AG10803 (cell line): ENCODE measurements around the gene HMG20B.

Experiments
- DNase-seq: peaks from one replicate; pipeline ENCODE4 v3.0.0; 2010; ENCODE audit warnings: low read depth
- H3K4me3 ChIP-seq: 2 replicates; pipeline ENCODE4 v1.5.1; 2011; ENCODE audit warnings: mild to moderate bottlenecking, low read length, control low read depth
- TF ChIP-seq, protein P1 (sequence below): conservative IDR thresholded peaks from 2 replicates; pipeline ENCODE4 v1.5.1; 2011; ENCODE audit warnings: mild to moderate bottlenecking, low read length, control low read depth, inconsistent platforms

Gene HMG20B

DNA sequence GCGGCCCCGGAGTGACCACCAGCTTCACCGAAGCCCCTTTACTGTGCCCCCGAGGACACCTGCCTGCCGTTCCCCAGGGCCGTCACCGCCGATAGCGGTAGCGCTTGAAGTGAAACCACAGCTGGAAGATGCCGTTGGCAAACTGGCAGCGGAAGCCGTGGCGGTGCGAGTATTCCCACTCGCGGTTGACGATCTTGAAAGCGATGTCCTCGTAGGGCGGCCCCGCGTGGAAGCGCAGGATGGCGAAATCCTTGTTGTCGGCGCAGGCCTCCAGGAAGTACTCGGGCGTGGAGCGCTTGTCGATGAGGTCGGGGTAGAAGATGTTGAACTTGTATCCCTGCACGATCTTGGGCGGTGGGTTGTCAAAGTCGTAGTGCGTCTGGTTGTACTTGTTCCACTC lies 39.1 kb downstream of the HMG20B start:
- no peak overlapping the region for H3K4me3 ChIP-seq
- DNase-seq: no peak
- TF ChIP-seq, protein P1, sequence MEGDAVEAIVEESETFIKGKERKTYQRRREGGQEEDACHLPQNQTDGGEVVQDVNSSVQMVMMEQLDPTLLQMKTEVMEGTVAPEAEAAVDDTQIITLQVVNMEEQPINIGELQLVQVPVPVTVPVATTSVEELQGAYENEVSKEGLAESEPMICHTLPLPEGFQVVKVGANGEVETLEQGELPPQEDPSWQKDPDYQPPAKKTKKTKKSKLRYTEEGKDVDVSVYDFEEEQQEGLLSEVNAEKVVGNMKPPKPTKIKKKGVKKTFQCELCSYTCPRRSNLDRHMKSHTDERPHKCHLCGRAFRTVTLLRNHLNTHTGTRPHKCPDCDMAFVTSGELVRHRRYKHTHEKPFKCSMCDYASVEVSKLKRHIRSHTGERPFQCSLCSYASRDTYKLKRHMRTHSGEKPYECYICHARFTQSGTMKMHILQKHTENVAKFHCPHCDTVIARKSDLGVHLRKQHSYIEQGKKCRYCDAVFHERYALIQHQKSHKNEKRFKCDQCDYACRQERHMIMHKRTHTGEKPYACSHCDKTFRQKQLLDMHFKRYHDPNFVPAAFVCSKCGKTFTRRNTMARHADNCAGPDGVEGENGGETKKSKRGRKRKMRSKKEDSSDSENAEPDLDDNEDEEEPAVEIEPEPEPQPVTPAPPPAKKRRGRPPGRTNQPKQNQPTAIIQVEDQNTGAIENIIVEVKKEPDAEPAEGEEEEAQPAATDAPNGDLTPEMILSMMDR: no peak

DNA sequence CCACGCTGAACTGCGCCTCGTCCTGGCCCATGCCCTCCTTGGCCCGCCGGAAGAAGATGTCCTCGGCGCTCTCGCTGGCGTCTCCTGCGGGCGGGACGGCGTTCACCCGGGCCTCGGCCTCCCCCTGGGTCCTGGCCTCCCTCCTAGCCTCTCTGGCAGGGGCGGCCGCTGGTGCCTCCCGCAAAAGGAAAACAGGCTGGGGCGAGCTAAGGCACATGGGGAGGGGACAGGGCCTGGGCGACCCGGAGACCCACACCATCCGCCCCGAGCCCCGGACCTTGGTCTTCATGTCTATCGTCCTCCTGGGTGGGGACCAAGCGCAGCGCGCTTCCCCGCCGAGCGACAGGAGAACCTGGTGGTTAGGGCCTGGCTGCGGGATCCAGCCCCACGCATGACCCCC lies 39.6 kb downstream of the HMG20B start:
- H3K4me3 ChIP-seq: no peak overlapping the region
- DNase-seq: no peak
- TF ChIP-seq, protein P1: no peak

DNA sequence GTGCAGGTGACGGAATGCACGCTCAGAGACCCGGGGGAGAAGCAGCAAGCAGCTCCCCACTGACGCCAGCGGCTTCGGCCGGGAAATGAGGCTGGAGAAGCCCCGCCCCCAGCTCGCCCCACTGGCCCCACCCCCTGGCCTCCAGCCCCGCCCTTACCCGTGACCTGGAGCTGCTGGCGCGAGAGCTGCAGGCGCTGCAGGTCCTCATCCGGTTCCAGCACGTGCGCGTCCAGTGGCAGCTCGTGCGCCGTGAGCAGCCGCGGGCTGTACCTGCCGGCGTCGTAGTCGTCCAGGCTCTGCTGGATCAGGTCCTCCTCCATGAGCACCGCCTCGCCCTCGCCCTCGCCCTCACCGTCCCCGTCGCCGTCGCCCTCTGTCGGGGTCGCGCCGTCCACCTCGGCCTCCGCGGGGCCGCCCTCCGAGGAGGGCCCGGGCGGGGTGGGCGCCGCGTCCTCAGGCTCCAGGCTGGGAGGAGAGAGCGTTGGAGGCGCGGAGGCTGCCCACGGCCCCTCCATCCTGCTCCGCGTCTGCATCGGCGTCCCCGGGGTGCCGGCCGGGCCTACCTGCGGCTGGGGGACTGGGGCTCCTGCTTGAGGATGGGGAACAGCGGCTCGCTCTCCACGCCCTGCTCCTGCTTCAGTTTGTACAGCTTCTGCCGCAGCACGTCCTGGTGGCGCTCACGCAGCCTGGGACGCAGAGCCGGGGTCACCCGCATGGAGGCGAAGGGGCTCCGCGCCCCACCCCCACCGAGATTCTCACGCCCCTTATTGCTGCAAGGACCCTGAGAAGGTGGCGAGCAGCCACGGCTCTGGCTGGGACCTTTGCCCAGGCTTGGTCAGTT lies 40.4 kb downstream of the HMG20B start:
- TF ChIP-seq, protein P1: no peak
- no peak overlapping the region for H3K4me3 ChIP-seq
- DNase-seq: no peak

DNA sequence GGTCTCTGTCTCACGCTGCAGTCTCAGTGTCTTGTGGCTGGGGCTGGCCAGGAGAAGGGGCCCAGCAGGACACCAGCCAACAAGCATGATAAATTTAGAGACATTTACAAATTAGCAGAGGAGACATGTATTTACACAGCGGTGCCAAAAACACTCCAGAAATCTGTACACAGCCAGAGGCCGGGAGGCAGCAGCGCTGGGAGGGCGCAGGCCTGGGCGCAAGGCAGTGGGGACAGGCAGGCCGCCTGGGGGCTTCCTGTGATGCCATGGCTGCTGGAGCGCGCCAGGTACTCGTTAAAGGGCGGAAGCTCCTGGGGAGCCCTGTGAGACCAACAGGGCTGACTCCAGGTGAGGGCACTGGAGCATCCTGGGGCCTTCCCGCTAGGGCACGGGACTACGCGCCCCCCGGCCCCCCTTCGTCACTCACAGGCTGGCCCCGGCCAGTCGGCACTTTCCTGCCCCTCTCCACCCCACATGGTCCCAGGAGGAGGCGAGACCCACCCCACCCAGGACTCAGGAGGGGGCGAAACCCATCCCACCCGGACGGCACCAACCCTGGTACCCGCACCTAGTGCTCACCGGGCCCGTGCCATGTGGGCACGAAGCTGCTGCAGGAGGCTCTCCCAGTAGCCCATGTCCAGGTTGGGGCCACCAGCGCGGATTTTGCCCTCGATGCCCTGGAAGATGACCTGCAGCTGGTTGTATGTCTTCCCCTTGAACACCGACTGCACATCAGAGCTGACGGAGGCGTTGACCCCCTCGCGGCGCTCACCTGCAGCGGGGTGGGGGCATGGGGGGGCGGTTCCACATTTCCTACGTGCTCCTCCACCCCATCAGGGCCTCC lies 41.3 kb downstream of the HMG20B start:
- no peak for DNase-seq
- H3K4me3 ChIP-seq: no peak overlapping the region
- TF ChIP-seq, protein P1: no peak

DNA sequence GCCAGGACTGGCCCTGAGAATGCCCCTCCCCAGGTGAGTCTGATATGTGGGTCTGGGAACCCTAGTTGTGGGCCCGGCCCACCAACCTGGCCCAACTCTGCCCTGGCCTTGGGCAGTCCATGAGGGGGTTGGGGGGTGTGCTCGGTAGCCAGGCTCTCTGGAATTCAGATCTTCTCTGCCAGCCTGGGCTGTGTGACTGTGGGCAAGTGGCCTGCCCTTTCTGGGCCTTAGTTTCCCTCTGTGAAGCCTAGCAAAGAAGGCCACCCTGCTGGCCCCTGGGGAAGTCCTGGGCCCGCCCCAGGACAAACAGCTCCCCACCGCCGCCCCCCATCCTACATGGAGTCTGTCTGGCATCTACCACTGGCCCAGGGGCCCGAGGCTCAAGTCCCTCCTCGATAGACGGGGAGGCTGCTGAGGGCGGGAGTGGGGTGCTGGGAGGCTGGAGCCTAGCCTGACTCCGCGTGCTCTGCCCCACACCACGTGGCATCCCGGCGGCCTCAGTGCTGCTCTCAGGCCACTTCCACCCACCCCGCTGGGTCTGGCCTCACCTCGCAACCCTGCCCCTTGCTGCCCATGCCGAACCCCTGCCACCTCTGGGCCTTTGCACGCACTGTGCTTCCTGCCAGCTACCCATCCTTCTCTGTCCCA lies 42.2 kb downstream of the HMG20B start:
- TF ChIP-seq, protein P1: no peak
- H3K4me3 ChIP-seq: no peak overlapping the region
- DNase-seq: no peak

DNA sequence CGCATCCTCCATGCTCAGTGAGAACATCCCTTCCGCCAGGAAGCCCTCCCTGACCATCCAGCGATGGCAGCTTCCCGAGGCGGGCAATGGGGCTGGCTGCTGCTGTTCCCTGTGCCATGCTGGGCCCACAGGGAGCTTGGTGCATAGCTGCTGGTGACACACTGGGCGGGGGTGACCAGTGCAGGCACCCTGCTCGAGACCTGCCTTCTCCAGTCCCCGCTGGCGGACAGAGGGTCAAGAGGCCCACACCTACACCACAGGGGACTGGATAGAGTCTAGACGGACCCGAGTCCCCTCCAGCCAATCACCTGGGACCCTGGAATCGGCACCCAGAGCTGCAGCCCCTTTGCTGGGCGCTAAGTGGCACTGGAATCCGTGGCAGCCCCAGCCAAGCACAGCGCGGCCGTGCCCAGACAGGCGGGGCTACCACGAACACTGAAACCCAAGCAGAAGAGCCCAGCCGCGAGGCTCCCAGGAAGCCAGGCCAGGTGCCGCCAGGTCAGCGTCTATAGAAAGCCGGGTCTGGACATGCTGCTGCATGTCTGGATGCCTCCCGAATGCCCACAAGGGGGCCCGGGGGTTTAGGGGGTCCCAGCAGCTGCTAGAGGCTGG lies 42.9 kb downstream of the HMG20B start:
- no peak overlapping the region for H3K4me3 ChIP-seq
- TF ChIP-seq, protein P1: no peak
- no peak for DNase-seq
